ENCODE data around the gene MAT1A.

Gene MAT1A

GRCh38 chr10:80281784-80282765 lies 7.4 kb downstream of the MAT1A start:
- no peak for DNase-seq (ENCODE audit: low read depth)

GRCh38 chr10:80281292-80281691 lies 8.2 kb downstream of the MAT1A start:
- no peak for DNase-seq (ENCODE audit: low read depth)

- no peak for DNase-seq (ENCODE audit: low read depth)
Observed at GRCh38 chr10:80280071-80280800, 9.2 kb downstream of the MAT1A start.

GRCh38 chr10:80279146-80279545 lies 10.3 kb downstream of the MAT1A start:
- no peak for DNase-seq (ENCODE audit: low read depth)

- no peak for DNase-seq (ENCODE audit: low read depth)
Observed at GRCh38 chr10:80278480-80278879, 11.0 kb downstream of the MAT1A start.

GRCh38 chr10:80277567-80278250 lies 11.7 kb downstream of the MAT1A start:
- DNase-seq (ENCODE audit: low read depth) = no peak

GRCh38 chr10:80277016-80277415 lies 12.4 kb downstream of the MAT1A start:
- DNase-seq (ENCODE audit: low read depth) = no peak

- no peak for DNase-seq (ENCODE audit: low read depth)
Observed at GRCh38 chr10:80276335-80276734, 13.1 kb downstream of the MAT1A start.

- DNase-seq (ENCODE audit: low read depth) = no peak
Observed at GRCh38 chr10:80275756-80276155, 13.7 kb downstream of the MAT1A start.

- no peak for DNase-seq (ENCODE audit: low read depth)
Observed at GRCh38 chr10:80275135-80275498, 14.3 kb downstream of the MAT1A start.

- no peak for DNase-seq (ENCODE audit: low read depth)
Observed at GRCh38 chr10:80274396-80275134, 14.9 kb downstream of the MAT1A start.

- no peak for DNase-seq (ENCODE audit: low read depth)
Observed at GRCh38 chr10:80273523-80274170, 15.8 kb downstream of the MAT1A start.

GRCh38 chr10:80272793-80273522 lies 16.5 kb downstream of the MAT1A start:
- DNase-seq (ENCODE audit: low read depth) = no peak

- no peak for DNase-seq (ENCODE audit: low read depth)
Observed at GRCh38 chr10:80271416-80271815, 18.0 kb downstream of the MAT1A start.

GRCh38 chr10:80270887-80271286 lies 18.6 kb downstream of the MAT1A start:
- no peak for DNase-seq (ENCODE audit: low read depth)

- no peak for DNase-seq (ENCODE audit: low read depth)
Observed at GRCh38 chr10:80268938-80269588, 20.4 kb downstream of the MAT1A start.

- peak; percentile 8 for DNase-seq (ENCODE audit: low read depth)
Observed at GRCh38 chr10:80268266-80268665, 21.2 kb downstream of the MAT1A start.

- no peak for DNase-seq (ENCODE audit: low read depth)
Observed at GRCh38 chr10:80266513-80266863, 23.0 kb downstream of the MAT1A start.

GRCh38 chr10:80265740-80266512 lies 23.5 kb downstream of the MAT1A start:
- no peak for DNase-seq (ENCODE audit: low read depth)

Measured in GM04503 (cell line).